IPS-15b (cell line): ENCODE results near the gene GABRG1.

ENCODE experiments used
- H3K27me3 ChIP-seq: one replicate; pipeline ENCODE4 v1.6.1; 2013; ENCODE audit warnings: low read length; ENCODE audit not compliant: control insufficient read depth, insufficient read depth
- H3K36me3 ChIP-seq: one replicate; pipeline ENCODE4 v1.6.1; 2013; ENCODE audit warnings: low read length; ENCODE audit not compliant: control insufficient read depth, insufficient read depth
- H3K4me1 ChIP-seq: one replicate; pipeline ENCODE4 v1.6.1; 2013; ENCODE audit warnings: mild to moderate bottlenecking, low read length; ENCODE audit not compliant: control insufficient read depth, insufficient read depth
- H3K4me3 ChIP-seq: one replicate; pipeline ENCODE4 v1.5.1; 2013; ENCODE audit warnings: low read depth, low read length
- H3K9ac ChIP-seq: one replicate; pipeline ENCODE4 v1.6.1; 2013; ENCODE audit warnings: low read depth, mild to moderate bottlenecking, low read length
- H3K9me3 ChIP-seq: one replicate; pipeline ENCODE4 v1.6.1; 2013; ENCODE audit warnings: mild to moderate bottlenecking, low read length; ENCODE audit not compliant: control insufficient read depth, insufficient read depth

Gene GABRG1

DNA sequence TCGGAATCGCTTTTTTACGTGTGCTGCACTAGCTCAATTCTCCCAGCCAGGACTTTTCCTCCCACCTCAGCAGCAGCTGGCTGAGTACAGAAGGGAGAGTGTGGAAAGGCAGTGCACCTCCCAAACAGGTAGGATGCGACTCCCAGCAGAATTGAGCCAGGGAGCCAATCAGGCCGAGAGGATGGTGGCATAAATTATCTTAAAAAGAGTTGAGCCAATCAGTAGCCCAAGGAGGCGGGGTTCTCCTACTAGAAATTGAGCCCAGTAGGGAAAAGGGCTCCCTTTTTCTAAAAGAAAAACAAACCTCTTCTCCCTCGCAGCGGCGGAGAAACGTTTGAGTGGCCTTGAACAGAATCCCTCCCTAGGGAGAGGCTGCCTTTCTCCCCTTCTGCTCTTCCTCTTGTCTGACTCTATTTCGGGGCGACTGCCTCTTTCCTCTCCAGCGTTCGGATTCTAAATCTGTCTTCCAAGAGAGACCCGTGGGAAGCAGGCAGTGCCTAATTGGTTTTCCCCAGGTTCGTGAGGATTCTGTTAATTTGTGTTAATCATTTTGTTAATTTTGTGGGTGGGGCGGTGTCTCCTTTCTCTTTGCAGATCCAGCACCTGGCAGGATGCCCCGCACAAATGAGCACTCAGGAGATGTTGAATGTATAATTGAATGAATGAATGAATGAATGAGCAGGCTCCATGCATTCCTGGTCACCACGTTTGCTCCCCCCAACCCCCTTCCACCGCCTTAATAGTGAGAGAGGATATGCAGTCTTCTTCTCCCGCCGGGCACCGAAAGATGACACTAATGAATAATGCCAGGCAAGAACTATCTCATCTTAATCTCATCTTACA lies at the start of gene GABRG1:
GABRG1 (minus strand) TSS at position 142 of the 843 bp plus-strand sequence; CDS start at position 1, 141 bp downstream.
- peak within 1 kb of the TSS; percentile 68 for H3K4me3 ChIP-seq
- no peak within 1 kb of the TSS for H3K9ac ChIP-seq

DNA sequence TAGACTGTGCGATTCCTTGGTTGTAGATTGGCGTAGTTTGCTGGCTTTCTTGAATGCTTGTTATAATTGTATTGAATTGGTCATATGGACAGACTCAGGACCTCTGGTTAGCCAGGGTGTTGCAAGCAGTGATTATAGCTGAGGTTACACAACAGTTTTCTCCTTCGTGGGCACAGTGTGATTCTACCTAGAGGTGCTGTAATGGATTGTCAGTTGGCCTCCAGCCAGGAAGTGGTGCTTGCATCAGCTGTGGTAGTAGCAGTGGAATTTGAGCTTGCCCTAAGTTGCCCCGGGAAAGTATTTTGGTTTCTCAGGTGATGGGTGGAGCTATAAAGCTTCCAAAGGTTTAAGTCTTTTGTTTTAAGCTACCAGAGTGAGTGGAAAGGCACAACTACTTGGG lies 23.1 kb upstream of the GABRG1 start:
- H3K9ac ChIP-seq: no peak overlapping the region
- no peaks in the 10 kb centered on the region for H3K36me3 ChIP-seq
- no peaks in the 10 kb centered on the region for H3K27me3 ChIP-seq
- H3K4me1 ChIP-seq: no peaks in the 10 kb centered on the region
- H3K4me3 ChIP-seq: no peak overlapping the region
- H3K9me3 ChIP-seq: no peaks in the 10 kb centered on the region

More for the DNA sequence above, at the start of gene GABRG1:
- Histone ChIP-seq H3K36me3 (no peaks in the 10 kb centered on the region), H3K27me3 (no peaks in the 10 kb centered on the region), H3K9me3 (no peaks in the 10 kb centered on the region), H3K4me1 (no peaks in the 10 kb centered on the region)

GRCh38 chr4:46131498-46132057 lies 7.7 kb upstream of the GABRG1 start:
- no peaks in the 10 kb centered on the region for H3K4me1 ChIP-seq
- H3K9ac ChIP-seq: no peak overlapping the region
- H3K4me3 ChIP-seq: no peak overlapping the region
- no peaks in the 10 kb centered on the region for H3K9me3 ChIP-seq
- H3K27me3 ChIP-seq: no peaks in the 10 kb centered on the region
- H3K36me3 ChIP-seq: no peaks in the 10 kb centered on the region

GRCh38 chr4:46124773-46125413 lies 1.0 kb upstream of the GABRG1 start:
- Histone ChIP-seq H3K27me3 (no peaks in the 10 kb centered on the region), H3K9ac (no peak overlapping the region), H3K4me3 (peak overlapping the region; percentile 68), H3K4me1 (no peaks in the 10 kb centered on the region), H3K9me3 (no peaks in the 10 kb centered on the region), H3K36me3 (no peaks in the 10 kb centered on the region)

DNA sequence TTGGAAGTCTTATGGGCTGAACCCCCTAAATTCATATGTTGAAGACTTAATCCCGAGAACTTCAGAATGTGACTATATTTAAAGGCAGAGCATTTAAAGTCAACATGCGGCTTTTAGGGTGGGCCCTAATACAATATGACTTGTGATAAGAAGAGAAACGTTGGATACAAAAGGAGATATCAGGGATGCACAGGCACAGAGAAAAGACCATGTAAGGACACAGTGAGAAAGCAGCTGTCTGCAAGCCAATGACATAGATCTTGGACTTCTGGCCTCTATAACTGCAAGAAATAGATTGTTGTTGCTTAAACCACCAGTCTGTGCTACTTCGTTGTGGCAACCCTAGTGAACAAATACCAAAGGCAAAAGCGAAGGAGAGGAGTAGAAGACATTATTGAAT lies 42.2 kb downstream of the GABRG1 start:
- Histone ChIP-seq H3K36me3 (no peaks in the 10 kb centered on the region), H3K27me3 (no peaks in the 10 kb centered on the region), H3K4me1 (no peaks in the 10 kb centered on the region), H3K9ac (no peak overlapping the region), H3K4me3 (no peak overlapping the region), H3K9me3 (no peaks in the 10 kb centered on the region)

GRCh38 chr4:46081248-46081647 lies 42.6 kb downstream of the GABRG1 start:
- Histone ChIP-seq H3K36me3 (no peaks in the 10 kb centered on the region), H3K27me3 (no peaks in the 10 kb centered on the region), H3K9me3 (no peaks in the 10 kb centered on the region), H3K9ac (no peak overlapping the region), H3K4me3 (no peak overlapping the region), H3K4me1 (no peaks in the 10 kb centered on the region)

GRCh38 chr4:46073778-46074177 lies 50.1 kb downstream of the GABRG1 start:
- Histone ChIP-seq H3K4me1 (no peaks in the 10 kb centered on the region), H3K36me3 (no peaks in the 10 kb centered on the region), H3K27me3 (no peaks in the 10 kb centered on the region), H3K4me3 (no peak overlapping the region), H3K9ac (no peak overlapping the region), H3K9me3 (no peaks in the 10 kb centered on the region)

DNA sequence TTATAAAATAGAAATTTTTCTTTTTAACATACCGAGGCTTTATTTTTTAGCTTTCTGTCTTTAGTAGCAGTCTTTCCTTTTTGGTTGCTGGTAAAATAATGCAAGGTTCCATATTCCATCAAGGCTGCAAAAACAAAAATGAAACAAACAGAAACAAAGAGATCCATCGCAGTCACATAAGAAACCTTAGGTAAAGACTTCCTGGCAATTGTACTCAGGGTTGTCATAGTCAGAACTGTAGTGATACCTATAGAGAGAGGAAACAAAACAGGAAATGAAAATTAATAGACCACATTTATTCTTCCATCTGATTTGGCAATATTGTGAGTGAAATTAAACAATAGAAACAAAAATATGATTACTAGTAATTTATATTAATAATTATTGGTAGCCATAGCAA lies 72.5 kb downstream of the GABRG1 start:
- H3K9ac ChIP-seq: no peak overlapping the region
- H3K9me3 ChIP-seq: no peaks in the 10 kb centered on the region
- H3K4me1 ChIP-seq: no peaks in the 10 kb centered on the region
- no peaks in the 10 kb centered on the region for H3K27me3 ChIP-seq
- H3K4me3 ChIP-seq: no peak overlapping the region
- no peaks in the 10 kb centered on the region for H3K36me3 ChIP-seq

DNA sequence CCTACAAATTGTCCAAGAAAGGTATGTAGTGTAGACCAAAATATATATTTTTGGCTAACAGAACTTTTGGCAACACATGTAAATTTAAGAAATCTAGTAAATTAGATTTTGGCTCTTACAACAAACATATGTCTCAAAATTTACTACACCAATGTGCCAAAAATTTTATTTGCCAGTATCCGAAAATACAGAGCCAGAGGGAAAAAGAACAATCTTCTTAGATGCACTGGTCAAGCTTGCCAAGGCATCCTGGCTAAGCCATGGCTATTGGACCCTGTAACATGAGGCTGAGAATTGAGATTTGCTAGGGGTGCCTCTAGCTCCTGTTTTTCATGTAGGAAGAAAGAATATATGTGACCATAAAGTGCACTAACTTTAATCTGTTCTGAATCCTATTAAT lies 91.8 kb downstream of the GABRG1 start:
- Histone ChIP-seq H3K27me3 (no peaks in the 10 kb centered on the region), H3K4me1 (no peaks in the 10 kb centered on the region), H3K36me3 (no peaks in the 10 kb centered on the region), H3K9ac (no peak overlapping the region), H3K4me3 (no peak overlapping the region), H3K9me3 (no peaks in the 10 kb centered on the region)

DNA sequence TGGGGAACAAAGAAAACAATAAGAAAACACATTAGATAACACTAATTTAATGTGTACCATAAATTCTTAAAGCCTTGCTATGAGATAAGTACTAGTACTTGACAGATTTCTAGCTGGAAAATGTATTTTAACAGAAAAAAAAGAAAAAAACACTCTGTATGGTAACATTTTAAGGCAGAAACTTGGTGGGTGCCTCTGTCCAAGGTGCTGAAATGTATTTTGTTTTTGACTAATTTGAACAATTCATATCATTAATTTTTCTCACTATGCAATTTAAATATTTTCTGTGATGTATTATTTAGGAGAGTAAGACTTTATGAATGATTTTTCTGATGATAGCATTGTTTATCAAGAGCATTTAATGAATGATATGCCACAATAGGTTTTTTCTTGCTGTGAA lies 107.5 kb downstream of the GABRG1 start:
- H3K9ac ChIP-seq: no peak overlapping the region
- H3K27me3 ChIP-seq: no peaks in the 10 kb centered on the region
- no peaks in the 10 kb centered on the region for H3K4me1 ChIP-seq
- no peaks in the 10 kb centered on the region for H3K9me3 ChIP-seq
- H3K4me3 ChIP-seq: no peak overlapping the region
- no peaks in the 10 kb centered on the region for H3K36me3 ChIP-seq

DNA sequence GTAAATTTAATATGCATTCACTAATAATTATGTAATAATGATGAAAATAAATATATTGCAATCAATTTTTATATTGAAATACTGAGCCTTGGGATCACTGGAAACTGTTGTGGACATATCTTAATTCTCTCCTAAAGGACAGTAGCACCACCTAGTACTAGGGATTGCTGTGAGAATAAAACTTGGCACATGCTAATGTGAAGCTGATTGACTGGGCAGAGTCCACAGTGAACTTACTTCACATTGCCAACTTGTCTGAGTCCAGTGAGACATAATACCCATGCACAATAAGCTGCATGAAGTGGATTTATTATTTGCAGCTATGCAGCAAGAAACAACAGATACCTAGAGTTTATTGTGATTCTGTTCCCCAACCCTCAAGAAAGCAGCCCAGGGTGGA lies 131.1 kb downstream of the GABRG1 start:
- no peak overlapping the region for H3K9ac ChIP-seq
- no peak overlapping the region for H3K4me3 ChIP-seq
- H3K4me1 ChIP-seq: no peaks in the 10 kb centered on the region
- H3K27me3 ChIP-seq: no peaks in the 10 kb centered on the region
- no peaks in the 10 kb centered on the region for H3K36me3 ChIP-seq
- no peaks in the 10 kb centered on the region for H3K9me3 ChIP-seq

DNA sequence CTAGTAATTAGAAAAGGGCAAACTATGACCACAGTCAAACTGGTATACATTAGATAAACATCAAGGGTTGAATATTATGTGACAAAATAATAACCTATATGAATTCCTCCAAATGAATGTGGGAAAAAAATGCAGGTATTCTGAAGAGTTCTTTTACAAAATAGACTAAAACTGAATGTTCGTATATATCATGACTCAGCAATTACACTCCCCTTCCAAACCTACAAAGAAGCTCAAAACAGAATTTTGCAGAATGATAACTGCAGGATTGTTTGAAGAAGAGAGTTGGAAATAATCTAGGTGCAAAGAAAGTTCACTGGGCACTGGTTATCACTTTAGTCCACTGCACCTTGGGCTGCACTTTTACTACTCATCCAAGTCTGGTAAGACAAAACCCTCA lies 134.1 kb downstream of the GABRG1 start:
- Histone ChIP-seq H3K27me3 (no peaks in the 10 kb centered on the region), H3K9me3 (no peaks in the 10 kb centered on the region), H3K4me1 (peaks cover 7% of the 10 kb centered on the region)

More for the DNA sequence above, 134.1 kb downstream of the GABRG1 start:
- Histone ChIP-seq H3K36me3 (no peaks in the 10 kb centered on the region), H3K4me3 (no peak overlapping the region), H3K9ac (no peak overlapping the region)
